DND-41 (cell line): ENCODE data around the gene C1orf105.

Source experiments
- ATAC-seq: fragments of 200-7000 bp; cut with Tn5 transposase; 3 replicates; pipeline ENCODE4 v1.9.1; 2021; ENCODE audit warnings: low read depth; ENCODE audit not compliant: insufficient read depth
- DNase-seq: peaks from one replicate; pipeline ENCODE4 v3.0.0-alpha.2; 2020
- H2AFZ ChIP-seq: 2 replicates; pipeline ENCODE4 v1.6.0; 2012; ENCODE audit warnings: low read depth, low read length
- H3K27ac ChIP-seq: 2 replicates; pipeline ENCODE4 v1.5.1; 2012; ENCODE audit warnings: low read length, inconsistent platforms
- H3K27me3 ChIP-seq: fragments of 200-600 bp; sonication (generic); 2 replicates; pipeline ENCODE4 v1.6.0; 2012; ENCODE audit warnings: low read length, mild to moderate bottlenecking, inconsistent platforms; ENCODE audit not compliant: insufficient read depth, poor library complexity
- H3K36me3 ChIP-seq: 2 replicates; pipeline ENCODE4 v1.5.1; 2012; ENCODE audit warnings: low read length, inconsistent platforms; ENCODE audit not compliant: insufficient read depth
- H3K4me1 ChIP-seq: 2 replicates; pipeline ENCODE4 v1.5.1; 2012; ENCODE audit warnings: mild to moderate bottlenecking, low read length; ENCODE audit not compliant: insufficient read depth
- H3K4me2 ChIP-seq: 2 replicates; pipeline ENCODE4 v1.6.0; 2012; ENCODE audit warnings: mild to moderate bottlenecking, moderate library complexity, low read length, inconsistent platforms; ENCODE audit not compliant: insufficient read depth
- H3K4me3 ChIP-seq, 2 experiments: fragments of 200-600 bp in 1 of 2; shearing (Covaris generic) in 1 of 2; 2 replicates each; pipeline ENCODE4 v1.5.1; 2012 to 2016; ENCODE audit warnings: inconsistent platforms in 2 of 2, low read length in 2 of 2, mild to moderate bottlenecking in 2 of 2, low read depth in 1 of 2, moderate library complexity in 1 of 2
- H3K79me2 ChIP-seq: 2 replicates; pipeline ENCODE4 v1.6.0; 2012; ENCODE audit warnings: low read length, inconsistent platforms; ENCODE audit not compliant: insufficient read depth
- H3K9ac ChIP-seq: 2 replicates; pipeline ENCODE4 v1.6.0; 2012; ENCODE audit warnings: low read depth, mild to moderate bottlenecking, inconsistent platforms, low read length, moderate library complexity
- H3K9me3 ChIP-seq: 2 replicates; pipeline ENCODE4 v1.5.1; 2012; ENCODE audit warnings: low read length, moderate library complexity, mild to moderate bottlenecking, inconsistent platforms; ENCODE audit not compliant: insufficient read depth, severe bottlenecking
- H4K20me1 ChIP-seq: 2 replicates; pipeline ENCODE4 v1.6.0; 2012; ENCODE audit warnings: low read length; ENCODE audit not compliant: insufficient read depth
- EZH2 ChIP-seq: IDR thresholded peaks from 3 replicates; pipeline ENCODE4 v1.6.1; 2012; ENCODE audit warnings: borderline replicate concordance, low read depth, mild to moderate bottlenecking, moderate library complexity, low read length, inconsistent platforms; ENCODE audit not compliant: severe bottlenecking
- TF ChIP-seq, protein P1 (sequence below): IDR thresholded peaks from 2 replicates; pipeline ENCODE4 v1.5.1; 2012; ENCODE audit warnings: borderline replicate concordance, low read length, moderate library complexity, mild to moderate bottlenecking; ENCODE audit not compliant: poor library complexity, severe bottlenecking; ENCODE audit errors: extremely low read depth

C1orf105 gene

DNA sequence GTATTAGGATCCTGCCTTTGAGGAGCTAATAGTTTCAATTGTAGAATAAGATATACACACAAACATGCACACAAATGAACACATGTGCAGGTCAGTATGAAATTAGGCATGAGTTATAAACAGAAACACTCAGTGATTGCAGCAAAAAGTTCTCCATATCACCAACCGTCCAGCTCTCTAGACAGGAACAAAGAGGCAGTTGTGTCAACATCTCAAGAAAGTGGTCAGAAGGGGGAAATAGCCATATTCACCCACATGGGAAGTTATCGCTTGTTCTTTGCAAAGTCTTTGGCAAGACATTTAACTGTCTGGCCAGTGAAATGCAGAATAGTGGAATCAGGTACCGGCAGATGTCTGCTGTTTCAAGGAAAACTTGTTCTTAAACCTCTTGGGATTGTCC is 52.8 kb downstream of the C1orf105 start:
- H2AFZ ChIP-seq: no peak overlapping the region
- no peaks in the 10 kb centered on the region for H3K9me3 ChIP-seq
- H3K4me1 ChIP-seq: no peaks in the 10 kb centered on the region
- no peaks in the 10 kb centered on the region for H4K20me1 ChIP-seq
- ATAC-seq: no peak
- H3K79me2 ChIP-seq: no peaks in the 10 kb centered on the region
- H3K36me3 ChIP-seq: no peaks in the 10 kb centered on the region
- TF ChIP-seq, protein P1, sequence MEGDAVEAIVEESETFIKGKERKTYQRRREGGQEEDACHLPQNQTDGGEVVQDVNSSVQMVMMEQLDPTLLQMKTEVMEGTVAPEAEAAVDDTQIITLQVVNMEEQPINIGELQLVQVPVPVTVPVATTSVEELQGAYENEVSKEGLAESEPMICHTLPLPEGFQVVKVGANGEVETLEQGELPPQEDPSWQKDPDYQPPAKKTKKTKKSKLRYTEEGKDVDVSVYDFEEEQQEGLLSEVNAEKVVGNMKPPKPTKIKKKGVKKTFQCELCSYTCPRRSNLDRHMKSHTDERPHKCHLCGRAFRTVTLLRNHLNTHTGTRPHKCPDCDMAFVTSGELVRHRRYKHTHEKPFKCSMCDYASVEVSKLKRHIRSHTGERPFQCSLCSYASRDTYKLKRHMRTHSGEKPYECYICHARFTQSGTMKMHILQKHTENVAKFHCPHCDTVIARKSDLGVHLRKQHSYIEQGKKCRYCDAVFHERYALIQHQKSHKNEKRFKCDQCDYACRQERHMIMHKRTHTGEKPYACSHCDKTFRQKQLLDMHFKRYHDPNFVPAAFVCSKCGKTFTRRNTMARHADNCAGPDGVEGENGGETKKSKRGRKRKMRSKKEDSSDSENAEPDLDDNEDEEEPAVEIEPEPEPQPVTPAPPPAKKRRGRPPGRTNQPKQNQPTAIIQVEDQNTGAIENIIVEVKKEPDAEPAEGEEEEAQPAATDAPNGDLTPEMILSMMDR: no peak
- TF ChIP-seq EZH2: no peak
- H3K4me2 ChIP-seq: no peak overlapping the region
- no peak overlapping the region for H3K9ac ChIP-seq
- H3K27ac ChIP-seq: no peak overlapping the region
- no peaks in the 10 kb centered on the region for H3K27me3 ChIP-seq
- H3K4me3 ChIP-seq: no peak overlapping the region
- DNase-seq: no peak

GRCh38 chr1:172473842-172474241 is 53.4 kb downstream of the C1orf105 start:
- ATAC-seq (no peak), DNase-seq (no peak)
- Histone ChIP-seq H2AFZ (no peak overlapping the region), H3K79me2 (no peaks in the 10 kb centered on the region), H3K9ac (no peak overlapping the region), H4K20me1 (no peaks in the 10 kb centered on the region), H3K36me3 (no peaks in the 10 kb centered on the region), H3K9me3 (no peaks in the 10 kb centered on the region), H3K27ac (no peak overlapping the region), H3K4me2 (no peak overlapping the region), H3K4me1 (no peaks in the 10 kb centered on the region), H3K4me3 (no peak overlapping the region), H3K27me3 (no peaks in the 10 kb centered on the region)
- TF ChIP-seq, protein P1: no peak
- no peak for TF ChIP-seq EZH2

- H4K20me1 ChIP-seq: no peaks in the 10 kb centered on the region
- H3K9me3 ChIP-seq: no peaks in the 10 kb centered on the region
- no peak for TF ChIP-seq EZH2
- TF ChIP-seq, protein P1: no peak
- no peak overlapping the region for H3K4me2 ChIP-seq
- H3K4me3 ChIP-seq: no peak overlapping the region
- no peak overlapping the region for H3K9ac ChIP-seq
- H3K36me3 ChIP-seq: no peaks in the 10 kb centered on the region
- H2AFZ ChIP-seq: no peak overlapping the region
- DNase-seq (no peak), ATAC-seq (no peak)
- H3K27me3 ChIP-seq: no peaks in the 10 kb centered on the region
- no peak overlapping the region for H3K27ac ChIP-seq
- H3K79me2 ChIP-seq: no peaks in the 10 kb centered on the region
- peaks cover 14% of the 10 kb centered on the region for H3K4me1 ChIP-seq
Observed at GRCh38 chr1:172476218-172476811, 55.8 kb downstream of the C1orf105 start.
